Muscle of leg (tissue), 11 donors: ENCODE measurements around the gene IL16. TPM values are rescaled to one million over a fixed set of nuclear protein-coding genes. Genes with fewer than 3 reads are reported as not detected.
A peak's percentile ranks its signal among the peaks of the same experiment; 100 is the strongest.
"Not testable (repeated sequence)": the region's sequence is repeated elsewhere in the genome, so short reads cannot be mapped to it uniquely, and the experiment has no call there.

Experiments
- DNase-seq: peaks from one replicate; pipeline ENCODE4 v3.0.0; 2013
- H3K27ac ChIP-seq: one replicate; pipeline ENCODE4 v1.5.1; 2013; ENCODE audit warnings: mild to moderate bottlenecking, low read length, control low read depth
- H3K27me3 ChIP-seq: one replicate; pipeline ENCODE4 v1.6.1; 2013; ENCODE audit warnings: low read length; ENCODE audit not compliant: control insufficient read depth, insufficient read depth
- H3K36me3 ChIP-seq: one replicate; pipeline ENCODE4 v1.6.1; 2013; ENCODE audit warnings: low read length; ENCODE audit not compliant: control insufficient read depth, insufficient read depth
- H3K4me1 ChIP-seq: one replicate; pipeline ENCODE4 v1.6.1; 2013; ENCODE audit warnings: low read length; ENCODE audit not compliant: control insufficient read depth, insufficient read depth
- H3K4me3 ChIP-seq: one replicate; pipeline ENCODE4 v1.5.1; 2013; ENCODE audit warnings: low read length, control low read depth
- H3K9me3 ChIP-seq: replicated peaks from 2 replicates; pipeline ENCODE4 v1.6.1; 2013; ENCODE audit warnings: low read depth, low read length; ENCODE audit not compliant: control insufficient read depth
- WGBS: methylation state at CpG from one replicate; pipeline ENCODE4 v1.1.5; 2013; ENCODE audit warnings: missing lambda C conversion rate; ENCODE audit not compliant: insufficient coverage; 5-methylcytosine and 5-hydroxymethylcytosine counted together
- polyA plus RNA-seq, 8 donors: library from polyadenylated mRNA; unstranded; fragments of 120-200 nt; gene quantifications; one replicate each; pipeline versions ENCODE4 v1.2.1 to v1.2.3, GENCODE V29; 2013; ENCODE audit warnings: inconsistent platforms in 1 of 8, low replicate concordance in 1 of 8; ENCODE audit not compliant: insufficient read length in 8 of 8, insufficient read depth in 1 of 8
- total RNA-seq: library from RNA; stranded (reverse); fragments of 120-200 nt; gene quantifications from one replicate; pipeline ENCODE4 v1.2.4, GENCODE V29; 2013

IL16 gene
- total and polyA plus RNA-seq, 9 donors = 3.9 to 8.9 (median 7.3) TPM

DNA sequence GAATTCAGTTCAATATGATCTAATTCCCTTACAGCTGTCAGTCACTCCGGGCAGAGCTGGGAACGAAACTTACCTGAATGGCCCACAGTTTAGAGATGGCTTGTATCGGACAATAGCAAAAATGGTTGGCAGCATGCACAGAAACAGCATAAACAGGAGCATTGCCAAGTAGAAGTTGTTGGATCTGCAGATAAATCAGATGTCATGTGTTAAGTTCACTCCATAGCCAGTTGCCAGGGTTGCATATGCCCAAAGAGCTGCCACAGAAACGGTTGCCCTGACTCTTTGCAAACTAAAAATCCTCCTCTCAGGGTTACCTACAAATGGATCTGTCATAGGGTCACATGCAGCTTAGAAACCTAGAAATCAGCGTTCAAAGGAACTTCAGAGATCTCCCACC lies 142.6 kb downstream of the IL16 start:
- Histone ChIP-seq H3K4me1 (peaks cover 24% of the 10 kb centered on the region), H3K27me3 (peaks cover 3% of the 10 kb centered on the region), H3K36me3 (no peaks in the 10 kb centered on the region), H3K27ac (no peak overlapping the region), H3K9me3 (no peaks in the 10 kb centered on the region), H3K4me3 (no peak overlapping the region)
- WGBS = 86% methylated on average over 5 of the region's 5 CpGs
- peak; percentile 9 for DNase-seq

DNA sequence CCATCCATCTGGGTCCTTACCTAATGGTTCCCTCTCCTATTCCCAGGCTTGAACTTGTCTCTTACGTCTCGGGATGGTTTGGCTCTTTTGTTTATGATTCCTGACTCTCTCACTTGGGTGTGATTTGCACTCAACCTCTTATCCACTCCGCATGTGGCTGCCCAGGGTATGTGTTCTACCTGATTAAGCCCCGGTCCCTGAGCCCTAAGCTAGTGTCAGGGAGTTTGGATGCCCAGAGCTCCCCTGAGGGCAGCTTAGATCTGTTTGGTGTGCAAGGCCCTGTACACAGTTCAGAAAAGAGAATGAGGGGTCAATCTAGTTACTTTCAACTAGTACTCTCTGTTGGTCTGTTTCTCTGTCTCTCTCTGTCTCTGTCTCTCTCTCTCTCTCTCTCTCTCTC lies 143.2 kb downstream of the IL16 start:
- 20% methylated on average over 1 of the region's 4 CpGs for WGBS
- Histone ChIP-seq H3K4me1 (peaks cover 21% of the 10 kb centered on the region), H3K27ac (no peak overlapping the region), H3K4me3 (no peak overlapping the region), H3K36me3 (no peaks in the 10 kb centered on the region), H3K27me3 (peaks cover 3% of the 10 kb centered on the region), H3K9me3 (no peaks in the 10 kb centered on the region)
- DNase-seq = no peak

DNA sequence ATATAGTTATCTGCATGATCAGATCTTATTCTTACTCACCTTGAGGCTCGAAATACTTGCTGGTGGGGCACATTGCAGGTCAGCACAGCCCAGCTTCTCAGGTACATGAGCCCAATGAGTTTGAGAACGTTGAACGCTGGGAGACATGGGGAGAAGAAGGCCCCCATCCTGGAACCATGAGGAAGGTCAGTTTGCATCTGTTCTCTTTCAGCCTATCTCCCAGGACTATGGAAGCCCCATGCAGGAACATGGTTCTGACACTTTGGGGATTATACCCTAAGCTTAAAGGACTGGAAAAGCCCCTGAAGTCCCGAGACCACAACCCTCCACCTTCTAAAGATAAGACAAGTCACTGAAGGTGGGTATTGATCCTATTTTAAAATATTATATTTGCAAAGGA lies 144.7 kb downstream of the IL16 start:
- Histone ChIP-seq H3K4me3 (no peak overlapping the region), H3K36me3 (no peaks in the 10 kb centered on the region), H3K4me1 (peaks cover 21% of the 10 kb centered on the region), H3K27ac (no peak overlapping the region), H3K27me3 (peaks cover 3% of the 10 kb centered on the region), H3K9me3 (no peaks in the 10 kb centered on the region)
- WGBS = 100% methylated on average over 2 of the region's 4 CpGs
- DNase-seq = no peak

DNA sequence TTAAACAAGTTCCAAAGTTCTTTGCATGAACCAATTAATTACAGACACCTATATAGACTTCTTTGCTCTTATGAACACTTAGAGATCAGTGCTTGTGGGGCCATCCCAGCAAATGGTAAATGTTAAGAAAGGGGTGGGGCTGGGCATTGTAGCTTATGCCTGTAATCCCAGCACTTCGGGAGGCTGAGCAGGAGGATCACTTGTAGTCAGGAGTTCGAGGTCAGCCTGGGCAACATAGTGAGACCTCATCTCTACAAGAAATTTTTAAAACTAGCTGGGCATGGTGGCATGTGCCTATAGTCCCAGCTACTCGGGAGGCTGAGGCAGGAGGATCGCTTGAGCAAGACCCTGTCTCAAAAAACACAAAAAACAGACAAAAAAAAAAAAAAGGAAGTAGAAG lies 146.7 kb downstream of the IL16 start:
- Histone ChIP-seq H3K9me3 (no peaks in the 10 kb centered on the region), H3K27me3 (peaks cover 3% of the 10 kb centered on the region), H3K36me3 (no peaks in the 10 kb centered on the region), H3K4me1 (peaks cover 8% of the 10 kb centered on the region), H3K4me3 (no peak overlapping the region), H3K27ac (no peak overlapping the region)
- no peak for DNase-seq
- 89% methylated on average over 3 of the region's 4 CpGs for WGBS

DNA sequence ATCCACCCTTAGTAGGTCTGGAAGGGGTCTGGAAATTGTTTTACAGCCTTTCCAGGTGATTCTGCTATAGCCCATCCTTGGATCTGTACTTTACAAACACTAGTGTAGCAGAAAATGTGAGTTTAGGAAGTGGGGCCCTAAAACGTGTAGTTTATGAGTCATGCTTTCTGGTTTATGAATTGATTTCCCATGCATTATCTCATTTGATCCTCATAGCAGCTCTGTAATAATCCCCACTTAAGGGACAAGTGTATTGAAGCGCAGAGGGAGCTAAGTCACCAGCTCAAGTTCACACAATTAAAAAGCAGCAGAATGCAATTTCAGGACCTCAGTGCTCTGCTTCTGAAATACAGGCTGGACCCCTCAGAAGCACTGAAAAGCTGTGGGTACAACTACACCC lies 149.9 kb downstream of the IL16 start:
- Histone ChIP-seq H3K36me3 (no peaks in the 10 kb centered on the region), H3K4me1 (no peaks in the 10 kb centered on the region), H3K27ac (no peak overlapping the region), H3K9me3 (no peaks in the 10 kb centered on the region), H3K4me3 (no peak overlapping the region), H3K27me3 (peaks cover 3% of the 10 kb centered on the region)
- no peak for DNase-seq
- 67% methylated on average over 1 of the region's 2 CpGs for WGBS

DNA sequence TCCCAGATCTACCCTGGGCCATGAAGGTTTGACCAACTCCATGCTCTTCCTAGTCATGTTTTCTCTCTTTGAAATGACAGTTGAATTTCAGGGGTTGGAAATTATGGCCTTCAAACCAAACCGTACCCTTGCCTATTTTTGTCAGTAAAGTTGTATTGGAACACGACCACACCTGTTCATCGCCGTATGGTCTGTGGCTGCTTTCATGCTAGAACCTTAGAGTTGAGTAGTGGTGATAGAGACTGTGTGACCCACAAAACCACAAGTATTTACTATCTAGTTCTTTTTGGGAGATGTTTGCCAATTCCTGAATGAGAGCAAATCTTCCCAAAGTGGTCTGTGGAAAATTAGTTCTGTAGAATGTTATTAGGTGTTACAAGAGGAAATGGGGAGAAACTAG lies 151.2 kb downstream of the IL16 start:
- H3K27me3 ChIP-seq = no peaks in the 10 kb centered on the region
- WGBS = no CpG with 5 or more reads among the region's 4 CpGs
- DNase-seq = no peak
- no peak overlapping the region for H3K4me3 ChIP-seq
- H3K9me3 ChIP-seq = no peaks in the 10 kb centered on the region
- no peaks in the 10 kb centered on the region for H3K4me1 ChIP-seq
- H3K36me3 ChIP-seq = no peaks in the 10 kb centered on the region
- H3K27ac ChIP-seq = no peak overlapping the region

DNA sequence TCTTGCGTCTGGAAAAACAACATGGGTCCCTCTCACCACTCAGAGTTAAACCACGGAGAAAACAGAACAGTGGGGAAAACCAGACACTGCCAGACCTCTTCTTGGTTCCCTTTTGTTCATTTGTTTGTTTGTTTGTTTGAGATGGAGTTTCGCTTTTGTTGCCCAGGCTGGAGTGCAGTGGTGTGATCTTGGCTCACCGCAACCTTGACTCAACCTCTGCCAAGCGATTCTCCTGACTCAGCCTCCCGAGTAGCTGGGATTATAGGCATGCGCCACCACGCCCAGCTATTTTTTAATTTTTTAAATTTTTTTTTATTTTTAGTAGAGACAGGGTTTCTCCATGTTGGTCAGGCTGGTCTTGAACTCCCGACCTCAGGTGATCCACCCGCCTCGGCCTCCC lies 152.0 kb downstream of the IL16 start:
- not testable (repeated sequence) for H3K9me3 ChIP-seq, H3K27me3 ChIP-seq, H3K4me3 ChIP-seq, H3K27ac ChIP-seq, H3K36me3 ChIP-seq, H3K4me1 ChIP-seq, DNase-seq
- WGBS = 94% methylated on average over 4 of the region's 11 CpGs

DNA sequence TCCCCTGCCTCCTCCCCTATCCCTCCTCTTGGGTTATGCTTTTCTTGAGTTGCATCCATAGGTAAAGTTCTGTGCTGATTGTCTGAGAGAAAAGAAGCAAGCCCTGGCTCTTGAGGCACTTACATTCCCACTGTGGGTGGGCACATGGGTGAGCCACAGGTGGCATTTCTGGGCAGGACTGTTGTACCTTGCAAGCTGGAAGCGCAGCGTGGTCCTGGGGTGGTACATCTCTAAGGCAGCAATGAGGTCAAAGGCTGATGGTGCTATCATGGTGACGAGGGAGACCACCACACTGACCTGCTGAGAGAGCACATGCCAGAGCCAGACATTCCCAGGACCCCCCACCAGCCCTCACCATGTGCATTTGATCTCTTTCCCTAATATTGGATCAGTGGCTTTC lies 152.6 kb downstream of the IL16 start:
- DNase-seq = no peak
- H3K9me3 ChIP-seq = no peaks in the 10 kb centered on the region
- no peaks in the 10 kb centered on the region for H3K4me1 ChIP-seq
- WGBS = 95% methylated on average over 3 of the region's 3 CpGs
- no peaks in the 10 kb centered on the region for H3K36me3 ChIP-seq
- H3K4me3 ChIP-seq = no peak overlapping the region
- no peaks in the 10 kb centered on the region for H3K27me3 ChIP-seq
- no peak overlapping the region for H3K27ac ChIP-seq

DNA sequence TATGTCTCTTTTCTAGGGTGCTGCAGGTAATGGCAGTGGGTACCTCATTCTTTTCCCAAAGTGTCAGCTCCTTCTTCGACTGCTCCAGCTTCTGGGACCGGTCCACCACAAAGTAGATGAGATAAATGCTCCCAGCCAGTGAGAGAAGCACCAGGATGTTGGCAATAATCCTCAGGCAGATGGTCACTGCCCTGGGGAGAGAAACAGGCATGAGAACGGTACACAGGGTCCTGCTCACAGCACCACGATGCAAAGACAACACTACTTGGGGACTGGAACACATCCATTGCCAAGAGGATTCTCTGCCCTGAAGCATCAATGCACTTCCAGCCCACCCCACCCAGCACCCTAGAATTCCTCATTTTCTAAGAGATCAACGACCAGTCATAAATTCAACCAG lies 155.0 kb downstream of the IL16 start:
- Histone ChIP-seq H3K27me3 (peaks cover 4% of the 10 kb centered on the region), H3K36me3 (no peaks in the 10 kb centered on the region), H3K4me1 (no peaks in the 10 kb centered on the region), H3K4me3 (no peak overlapping the region), H3K27ac (no peak overlapping the region), H3K9me3 (no peaks in the 10 kb centered on the region)
- 72% methylated on average over 4 of the region's 5 CpGs for WGBS
- DNase-seq = no peak

DNA sequence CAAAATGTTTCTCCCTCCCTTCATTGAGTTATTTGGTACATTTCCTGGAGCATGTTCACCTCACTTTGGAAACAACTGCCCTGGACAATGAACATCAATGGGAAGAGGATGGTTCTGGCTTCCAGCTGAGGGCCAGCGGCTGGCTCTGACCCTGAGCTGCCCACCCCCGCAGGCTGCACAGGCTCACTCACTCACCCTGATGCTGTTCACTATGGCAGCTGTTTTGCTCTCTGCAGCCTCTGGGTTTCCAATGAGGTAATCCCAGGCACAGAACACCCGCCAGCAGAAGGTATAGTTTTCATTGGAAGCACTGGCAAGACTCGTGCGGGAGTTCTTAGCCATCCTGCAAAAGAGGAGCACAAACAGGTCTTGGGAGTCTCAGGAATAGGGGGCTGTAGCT lies 159.6 kb downstream of the IL16 start:
- H3K36me3 ChIP-seq = no peaks in the 10 kb centered on the region
- H3K27ac ChIP-seq = no peak overlapping the region
- H3K4me1 ChIP-seq = no peaks in the 10 kb centered on the region
- peaks cover 4% of the 10 kb centered on the region for H3K27me3 ChIP-seq
- H3K9me3 ChIP-seq = no peaks in the 10 kb centered on the region
- no peak overlapping the region for H3K4me3 ChIP-seq
- 74% methylated on average over 5 of the region's 5 CpGs for WGBS
- no peak for DNase-seq

DNA sequence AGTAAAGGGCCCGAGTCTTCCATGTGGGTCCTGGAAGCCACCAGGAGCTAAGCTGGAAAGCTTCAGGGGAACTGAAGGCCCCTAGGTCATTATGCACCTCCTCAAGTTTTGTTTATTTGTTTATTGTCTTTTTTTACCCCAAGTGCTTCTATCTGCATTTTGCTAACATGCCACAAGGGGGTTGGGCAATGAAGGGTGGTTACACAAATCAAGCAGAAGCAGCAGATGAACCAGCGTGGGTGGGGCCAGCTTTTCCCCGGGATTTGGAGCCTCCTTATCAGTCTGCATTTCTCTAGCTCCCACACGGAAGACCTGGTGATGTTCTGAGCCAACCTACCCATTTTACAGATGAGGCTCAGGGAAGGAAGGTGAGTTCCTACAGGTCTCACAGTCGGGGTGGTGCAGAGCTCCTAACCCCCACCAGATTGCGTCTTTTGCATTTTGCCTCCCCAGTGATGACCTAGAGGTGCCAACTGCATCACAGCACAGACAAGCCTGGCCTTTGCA lies 160.6 kb downstream of the IL16 start:
- H3K4me1 ChIP-seq = no peaks in the 10 kb centered on the region
- peaks cover 4% of the 10 kb centered on the region for H3K27me3 ChIP-seq
- no peak overlapping the region for H3K27ac ChIP-seq
- H3K36me3 ChIP-seq = no peaks in the 10 kb centered on the region
- no peaks in the 10 kb centered on the region for H3K9me3 ChIP-seq
- no peak for DNase-seq
- no peak overlapping the region for H3K4me3 ChIP-seq
- WGBS = 100% methylated on average over 2 of the region's 6 CpGs
